Hepatocyte (in vitro differentiated cells): ENCODE measurements around the gene PHLDB2. TPM values are rescaled to one million over a fixed set of nuclear protein-coding genes. Genes with fewer than 3 reads are reported as not detected.

Experiments used
- DNase-seq: peaks from one replicate; pipeline ENCODE4 v3.0.0-alpha.2; 2016; ENCODE audit warnings: low spot score
- H2AFZ ChIP-seq: fragments of 200-600 bp; sonication (generic); 2 replicates; pipeline ENCODE4 v1.6.0; 2016; ENCODE audit warnings: antibody characterized with exemption, mild to moderate bottlenecking
- H3K27ac ChIP-seq: fragments of 200-600 bp; sonication (generic); 2 replicates; pipeline ENCODE4 v1.5.1; 2016; ENCODE audit warnings: mild to moderate bottlenecking
- H3K27me3 ChIP-seq: fragments of 200-600 bp; sonication (generic); 2 replicates; pipeline ENCODE4 v1.6.1; 2016
- H3K36me3 ChIP-seq: fragments of 200-600 bp; sonication (generic); replicated peaks from 2 replicates; pipeline ENCODE4 v1.5.1; 2016; ENCODE audit warnings: low read depth; ENCODE audit not compliant: insufficient read depth
- H3K4me1 ChIP-seq: fragments of 200-600 bp; sonication (generic); 2 replicates; pipeline ENCODE4 v1.5.1; 2016; ENCODE audit warnings: mild to moderate bottlenecking, moderate library complexity; ENCODE audit not compliant: insufficient read depth
- H3K4me2 ChIP-seq: fragments of 200-600 bp; sonication (generic); 2 replicates; pipeline ENCODE4 v1.6.0; 2016
- H3K4me3 ChIP-seq: fragments of 200-600 bp; sonication (generic); 2 replicates; pipeline ENCODE4 v1.5.1; 2016; ENCODE audit warnings: mild to moderate bottlenecking
- H3K79me2 ChIP-seq: fragments of 200-600 bp; sonication (generic); 2 replicates; pipeline ENCODE4 v1.6.0; 2017; ENCODE audit warnings: mild to moderate bottlenecking
- H3K9me2 ChIP-seq: fragments of 200-600 bp; sonication (generic); replicated peaks from 2 replicates; pipeline ENCODE4 v1.6.0; 2017; ENCODE audit warnings: mild to moderate bottlenecking; ENCODE audit not compliant: insufficient read depth
- H3K9me3 ChIP-seq: fragments of 200-600 bp; sonication (generic); 2 replicates; pipeline ENCODE4 v1.5.1; 2016; ENCODE audit warnings: low read depth, mild to moderate bottlenecking
- H4K20me1 ChIP-seq: fragments of 200-600 bp; sonication (generic); 2 replicates; pipeline ENCODE4 v1.6.0; 2016; ENCODE audit warnings: mild to moderate bottlenecking; ENCODE audit not compliant: insufficient read depth, poor library complexity, severe bottlenecking
- EZH2 ChIP-seq: fragments of 200-600 bp; sonication (generic); IDR thresholded peaks from 2 replicates; pipeline ENCODE4 v1.6.1; 2016; ENCODE audit warnings: antibody characterized with exemption, mild to moderate bottlenecking, borderline replicate concordance
- EZH2phosphoT487 ChIP-seq: fragments of 200-600 bp; sonication (generic); IDR thresholded peaks from one replicate; pipeline ENCODE4 v1.6.1; 2018; ENCODE audit warnings: antibody characterized with exemption, mild to moderate bottlenecking, low read depth, moderate library complexity; ENCODE audit not compliant: unreplicated experiment, severe bottlenecking
- WGBS: methylation state at CpG from one replicate; pipeline ENCODE4 v1.1.6; 2016; ENCODE audit warnings: low lambda C conversion rate; ENCODE audit errors: missing lambda C conversion rate; 5-methylcytosine and 5-hydroxymethylcytosine counted together
- polyA plus RNA-seq: library from polyadenylated mRNA; unstranded; fragments of >200 nt; fragmentation: Nextera tagmentation; extraction: Ambion mirVana; gene quantifications from 2 replicates; pipeline ENCODE4 v1.2.1, GENCODE V29; 2016
- total RNA-seq: library from RNA; depleted of rRNA; stranded (reverse); fragments of >200 nt; gene quantifications from 2 replicates; pipeline ENCODE4 v1.2.3, GENCODE V29; 2014
- TF ChIP-seq, protein P1 (sequence below): fragments of 200-600 bp; sonication (generic); IDR thresholded peaks from 2 replicates; pipeline ENCODE4 v1.5.1; 2016; ENCODE audit warnings: antibody characterized with exemption, mild to moderate bottlenecking; ENCODE audit not compliant: poor library complexity

The PHLDB2 gene
- total and polyA plus RNA-seq, 2 experiments from 2014 or later = 49.0 to 52.7 TPM

DNA sequence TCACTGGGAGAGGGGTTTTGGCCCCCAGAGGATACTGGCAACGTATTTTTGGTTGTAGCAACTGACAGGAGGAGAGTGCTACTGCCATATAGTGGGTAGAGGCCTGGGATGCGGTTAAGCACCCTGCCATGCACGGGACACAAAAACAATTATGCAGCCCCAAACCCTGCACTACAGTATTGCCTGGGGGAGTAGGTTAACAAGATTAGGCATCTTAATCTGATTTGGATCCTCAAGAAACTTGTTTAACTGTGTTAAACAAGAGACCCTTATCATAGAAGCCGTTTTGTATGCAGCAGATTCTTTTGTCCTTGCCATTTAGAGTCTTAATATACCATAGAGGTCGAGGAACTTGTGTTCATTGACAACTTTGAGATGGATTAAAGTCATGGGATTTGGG is 3.4 kb downstream of the PHLDB2 start:
- H3K27me3 ChIP-seq = no peaks in the 10 kb centered on the region
- peaks cover 23% of the 10 kb centered on the region for H3K4me1 ChIP-seq
- H2AFZ ChIP-seq = no peak overlapping the region
- no peak for TF ChIP-seq EZH2phosphoT487
- TF ChIP-seq EZH2 = no peak
- TF ChIP-seq, protein P1, sequence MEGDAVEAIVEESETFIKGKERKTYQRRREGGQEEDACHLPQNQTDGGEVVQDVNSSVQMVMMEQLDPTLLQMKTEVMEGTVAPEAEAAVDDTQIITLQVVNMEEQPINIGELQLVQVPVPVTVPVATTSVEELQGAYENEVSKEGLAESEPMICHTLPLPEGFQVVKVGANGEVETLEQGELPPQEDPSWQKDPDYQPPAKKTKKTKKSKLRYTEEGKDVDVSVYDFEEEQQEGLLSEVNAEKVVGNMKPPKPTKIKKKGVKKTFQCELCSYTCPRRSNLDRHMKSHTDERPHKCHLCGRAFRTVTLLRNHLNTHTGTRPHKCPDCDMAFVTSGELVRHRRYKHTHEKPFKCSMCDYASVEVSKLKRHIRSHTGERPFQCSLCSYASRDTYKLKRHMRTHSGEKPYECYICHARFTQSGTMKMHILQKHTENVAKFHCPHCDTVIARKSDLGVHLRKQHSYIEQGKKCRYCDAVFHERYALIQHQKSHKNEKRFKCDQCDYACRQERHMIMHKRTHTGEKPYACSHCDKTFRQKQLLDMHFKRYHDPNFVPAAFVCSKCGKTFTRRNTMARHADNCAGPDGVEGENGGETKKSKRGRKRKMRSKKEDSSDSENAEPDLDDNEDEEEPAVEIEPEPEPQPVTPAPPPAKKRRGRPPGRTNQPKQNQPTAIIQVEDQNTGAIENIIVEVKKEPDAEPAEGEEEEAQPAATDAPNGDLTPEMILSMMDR = no peak
- H3K36me3 ChIP-seq = no peaks in the 10 kb centered on the region
- H3K4me3 ChIP-seq = no peak overlapping the region
- H3K27ac ChIP-seq = no peak overlapping the region
- H3K4me2 ChIP-seq = peak overlapping the region; percentile 77
- H4K20me1 ChIP-seq = no peaks in the 10 kb centered on the region
- peaks cover 61% of the 10 kb centered on the region for H3K79me2 ChIP-seq
- H3K9me3 ChIP-seq = no peaks in the 10 kb centered on the region
- 48% methylated on average over 5 of the region's 5 CpGs for WGBS
- DNase-seq = no peak
- H3K9me2 ChIP-seq = no peaks in the 10 kb centered on the region

DNA sequence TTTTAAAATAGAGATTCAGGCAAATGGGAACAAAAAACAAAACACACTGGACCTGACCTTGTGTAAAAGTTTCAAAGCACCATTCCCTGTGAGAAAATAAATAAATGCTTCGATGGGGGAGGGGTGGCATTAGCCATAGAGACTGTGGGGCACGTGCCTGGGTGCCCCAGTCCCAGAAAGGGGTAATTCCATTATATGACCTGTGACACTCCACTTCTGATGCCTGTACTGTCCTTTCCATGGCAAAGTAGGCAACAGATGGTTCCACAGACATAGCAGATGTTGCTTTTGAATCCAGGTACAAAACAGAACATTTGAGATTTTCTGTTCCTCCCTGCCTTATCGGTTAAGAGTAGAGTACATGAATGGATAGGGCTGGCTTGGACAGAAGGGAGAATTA is 3.9 kb downstream of the PHLDB2 start:
- DNase-seq = no peak
- Histone ChIP-seq H3K27me3 (no peaks in the 10 kb centered on the region), H3K4me2 (peak overlapping the region; percentile 77), H2AFZ (no peak overlapping the region), H4K20me1 (no peaks in the 10 kb centered on the region), H3K27ac (no peak overlapping the region), H3K9me2 (no peaks in the 10 kb centered on the region), H3K9me3 (no peaks in the 10 kb centered on the region), H3K4me3 (no peak overlapping the region), H3K79me2 (peaks cover 65% of the 10 kb centered on the region), H3K4me1 (peaks cover 23% of the 10 kb centered on the region), H3K36me3 (no peaks in the 10 kb centered on the region)
- TF ChIP-seq, protein P1 = no peak
- no peak for TF ChIP-seq EZH2phosphoT487
- no peak for TF ChIP-seq EZH2
- whole genome bisulfite sequencing = 67% methylated on average over 3 of the region's 3 CpGs

DNA sequence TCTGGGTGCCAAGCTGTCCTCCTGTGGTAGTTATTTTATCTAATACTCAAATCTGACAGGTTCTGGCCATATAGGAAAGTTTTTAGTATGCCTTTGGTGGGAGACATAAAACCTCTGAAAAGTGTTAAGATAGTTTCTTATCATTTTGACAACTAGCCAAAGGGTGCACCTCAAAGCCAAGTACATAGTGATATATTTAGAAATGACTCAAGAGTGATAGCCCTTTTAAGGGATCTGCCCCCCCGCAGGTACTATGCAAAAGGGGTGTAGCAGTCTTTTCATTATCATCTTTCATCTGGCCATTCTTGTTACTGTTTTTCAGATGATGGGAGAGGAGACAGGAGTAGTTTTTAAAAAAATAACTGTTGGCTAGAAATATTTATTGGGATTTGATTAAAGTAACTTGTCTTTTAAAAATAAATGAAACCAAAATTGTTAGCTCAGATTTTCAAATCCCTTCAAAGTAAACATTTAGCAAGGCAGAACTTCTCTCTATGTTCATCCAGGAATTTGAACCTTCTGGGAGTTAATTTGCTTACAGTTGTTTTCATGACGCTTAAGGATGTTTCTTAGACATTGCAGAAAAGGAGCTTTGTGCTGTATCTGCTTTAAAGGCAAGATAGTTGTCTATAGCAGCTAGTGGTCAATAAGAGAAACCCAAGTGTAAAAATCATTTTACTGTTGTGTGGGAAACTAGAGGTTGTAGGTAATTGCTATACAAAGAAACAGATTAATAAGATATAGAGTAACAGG is 5.1 kb downstream of the PHLDB2 start:
- no peaks in the 10 kb centered on the region for H3K9me2 ChIP-seq
- no peaks in the 10 kb centered on the region for H3K9me3 ChIP-seq
- peaks cover 69% of the 10 kb centered on the region for H3K79me2 ChIP-seq
- no peaks in the 10 kb centered on the region for H4K20me1 ChIP-seq
- peaks cover 23% of the 10 kb centered on the region for H3K4me1 ChIP-seq
- H3K36me3 ChIP-seq = no peaks in the 10 kb centered on the region
- H2AFZ ChIP-seq = no peak overlapping the region
- H3K27me3 ChIP-seq = no peaks in the 10 kb centered on the region
- WGBS = 46% methylated on average over 2 of the region's 2 CpGs
- H3K4me3 ChIP-seq = no peak overlapping the region
- H3K27ac ChIP-seq = peak overlapping the region; percentile 58
- TF ChIP-seq, protein P1 = no peak
- TF ChIP-seq EZH2phosphoT487 (no peak), EZH2 (no peak)
- no peak for DNase-seq
- peak overlapping the region; percentile 77 for H3K4me2 ChIP-seq
